ENCODE data around the gene TRIM17.

TRIM17 gene

GRCh38 chr1:228364706-228365213 lies 51.9 kb downstream of the TRIM17 start:
- TF ChIP-seq CTCF (IDR thresholded peaks at IDR 0.05; ENCODE audit: low read depth, low read length, poor library complexity, severe bottlenecking) (no peak), EZH2phosphoT487 (IDR thresholded peaks at IDR 0.05; ENCODE audit: borderline replicate concordance, low read length) (no peak)
- no peaks in the 10 kb centered on the region for H3K36me3 ChIP-seq (ENCODE audit: control insufficient read depth, low read length)
- no peak overlapping the region for H3K4me3 ChIP-seq (ENCODE audit: low read length)
- no peaks in the 10 kb centered on the region for H3K27me3 ChIP-seq (ENCODE audit: control insufficient read depth, low read length)
- no peaks in the 10 kb centered on the region for H4K20me1 ChIP-seq (ENCODE audit: control insufficient read depth, insufficient read depth, low read depth, low read length)
- peaks cover 9% of the 10 kb centered on the region for H3K4me1 ChIP-seq (ENCODE audit: control insufficient read depth, low read length)
- H3K4me2 ChIP-seq (ENCODE audit: low read length): no peak overlapping the region
- H3K27ac ChIP-seq (ENCODE audit: low read depth, low read length): no peak overlapping the region
- H3F3A ChIP-seq (ENCODE audit: control insufficient read depth, insufficient read depth): no peaks in the 10 kb centered on the region
- H3K9me3 ChIP-seq (ENCODE audit: control insufficient read depth, insufficient read depth, low read length): no peaks in the 10 kb centered on the region
- no peaks in the 10 kb centered on the region for H3K79me2 ChIP-seq (ENCODE audit: control insufficient read depth, low read length)
- no peaks in the 10 kb centered on the region for H3K9me2 ChIP-seq (replicated peaks; ENCODE audit: control insufficient read depth, low read length)

- Histone ChIP-seq H3K36me3 (ENCODE audit: control insufficient read depth, low read length) (no peaks in the 10 kb centered on the region), H3F3A (ENCODE audit: control insufficient read depth, insufficient read depth) (no peaks in the 10 kb centered on the region), H3K27ac (ENCODE audit: low read depth, low read length) (no peak overlapping the region), H3K4me3 (ENCODE audit: low read length) (no peak overlapping the region), H3K79me2 (ENCODE audit: control insufficient read depth, low read length) (no peaks in the 10 kb centered on the region), H3K9me2 (replicated peaks; ENCODE audit: control insufficient read depth, low read length) (no peaks in the 10 kb centered on the region), H3K4me2 (ENCODE audit: low read length) (no peak overlapping the region), H3K27me3 (ENCODE audit: control insufficient read depth, low read length) (no peaks in the 10 kb centered on the region), H3K4me1 (ENCODE audit: control insufficient read depth, low read length) (peaks cover 9% of the 10 kb centered on the region), H4K20me1 (ENCODE audit: control insufficient read depth, insufficient read depth, low read depth, low read length) (no peaks in the 10 kb centered on the region), H3K9me3 (ENCODE audit: control insufficient read depth, insufficient read depth, low read length) (no peaks in the 10 kb centered on the region)
- TF ChIP-seq CTCF (IDR thresholded peaks at IDR 0.05; ENCODE audit: low read depth, low read length, poor library complexity, severe bottlenecking) (no peak), EZH2phosphoT487 (IDR thresholded peaks at IDR 0.05; ENCODE audit: borderline replicate concordance, low read length) (no peak)
These were observed 52.5 kb downstream of the TRIM17 start for GRCh38 chr1:228364068-228364705.

GRCh38 chr1:228363686-228364067 lies 53.0 kb downstream of the TRIM17 start:
- Histone ChIP-seq H3K4me1 (ENCODE audit: control insufficient read depth, low read length) (peaks cover 9% of the 10 kb centered on the region), H3K4me3 (ENCODE audit: low read length) (no peak overlapping the region), H3K27ac (ENCODE audit: low read depth, low read length) (no peak overlapping the region), H3K4me2 (ENCODE audit: low read length) (no peak overlapping the region), H3K9me3 (ENCODE audit: control insufficient read depth, insufficient read depth, low read length) (no peaks in the 10 kb centered on the region), H3K27me3 (ENCODE audit: control insufficient read depth, low read length) (no peaks in the 10 kb centered on the region), H3K9me2 (replicated peaks; ENCODE audit: control insufficient read depth, low read length) (no peaks in the 10 kb centered on the region), H3K36me3 (ENCODE audit: control insufficient read depth, low read length) (no peaks in the 10 kb centered on the region), H4K20me1 (ENCODE audit: control insufficient read depth, insufficient read depth, low read depth, low read length) (no peaks in the 10 kb centered on the region), H3F3A (ENCODE audit: control insufficient read depth, insufficient read depth) (no peaks in the 10 kb centered on the region), H3K79me2 (ENCODE audit: control insufficient read depth, low read length) (no peaks in the 10 kb centered on the region)
- no peak for TF ChIP-seq EZH2phosphoT487 (IDR thresholded peaks at IDR 0.05; ENCODE audit: borderline replicate concordance, low read length)
- no peak for TF ChIP-seq CTCF (IDR thresholded peaks at IDR 0.05; ENCODE audit: low read depth, low read length, poor library complexity, severe bottlenecking)

Measured in DOHH2 (cell line).